C4-2B (cell line): ENCODE results near the gene RMI2.

Experiments used
- H3K27ac ChIP-seq: fragments of 450-650 bp; 2 replicates; pipeline ENCODE4 v1.5.1; 2017
- CTCF ChIP-seq: fragments of 450-650 bp; conservative IDR thresholded peaks from 2 replicates; pipeline ENCODE4 v1.5.1; 2017; ENCODE audit warnings: mild to moderate bottlenecking
- ZFX ChIP-seq: fragments of 450-650 bp; IDR thresholded peaks from 2 replicates; pipeline ENCODE4 v1.6.1; 2017

RMI2 gene

GRCh38 chr16:11354407-11354732 lies 9.1 kb downstream of the RMI2 start:
- no peak overlapping the region for H3K27ac ChIP-seq
- no peak for TF ChIP-seq ZFX
- no peak for TF ChIP-seq CTCF

DNA sequence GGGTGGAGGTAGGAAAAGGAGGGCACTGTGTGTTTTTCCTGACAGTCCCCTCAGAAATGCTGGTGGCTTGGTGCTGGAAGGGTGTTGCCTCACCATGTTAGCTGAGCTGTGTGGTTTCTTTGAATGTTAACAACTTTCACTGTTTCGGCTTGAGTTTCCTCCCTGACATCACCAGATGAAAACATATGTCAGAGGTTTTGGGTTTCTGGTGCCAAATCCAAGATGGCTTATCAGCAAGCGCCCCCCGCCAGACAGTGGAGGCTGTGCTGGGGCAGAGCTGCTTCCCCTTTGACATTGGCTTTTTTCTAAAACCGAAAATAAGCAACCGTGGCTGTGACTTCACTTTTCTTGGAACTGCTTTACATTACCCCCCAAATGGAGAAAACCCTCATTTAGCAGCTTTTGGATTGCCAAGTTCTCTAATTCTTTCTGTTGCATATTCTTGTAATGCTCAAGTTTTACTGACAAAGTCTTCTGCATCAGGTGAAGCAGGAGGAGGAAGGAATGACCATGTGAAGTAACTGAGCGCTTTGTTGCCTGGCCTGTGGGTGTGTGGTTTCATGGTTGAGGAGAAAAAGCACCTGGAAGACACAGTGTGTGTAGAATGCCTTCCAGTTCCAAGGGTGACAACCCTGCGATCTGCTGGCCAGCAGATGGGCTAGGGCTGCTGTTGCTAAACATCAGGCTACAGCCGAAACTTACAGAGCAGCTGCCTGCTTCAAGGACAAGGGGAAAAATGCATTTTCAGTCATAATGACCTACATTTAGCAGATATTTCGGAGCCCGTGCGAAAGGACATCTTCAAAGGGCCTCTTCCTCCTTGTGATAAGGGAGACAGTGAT lies 9.7 kb downstream of the RMI2 start:
- no peak overlapping the region for H3K27ac ChIP-seq
- no peak for TF ChIP-seq CTCF
- TF ChIP-seq ZFX = no peak

GRCh38 chr16:11355862-11356261 lies 10.6 kb downstream of the RMI2 start:
- no peak overlapping the region for H3K27ac ChIP-seq
- TF ChIP-seq CTCF (no peak), ZFX (no peak)

GRCh38 chr16:11356573-11357331 lies 11.5 kb downstream of the RMI2 start:
- no peak overlapping the region for H3K27ac ChIP-seq
- peak; percentile 70 for TF ChIP-seq CTCF
- TF ChIP-seq ZFX = no peak

- no peak for TF ChIP-seq CTCF
- no peak for TF ChIP-seq ZFX
- peak overlapping the region; percentile 0; the same call in 1 of the 2 replicates for H3K27ac ChIP-seq
Measured at GRCh38 chr16:11358531-11358930, 13.3 kb downstream of the RMI2 start.

GRCh38 chr16:11359370-11359769 lies 14.1 kb downstream of the RMI2 start:
- TF ChIP-seq ZFX (no peak), CTCF (no peak)
- H3K27ac ChIP-seq = no peak overlapping the region; the same call in 1 of the 2 replicates

DNA sequence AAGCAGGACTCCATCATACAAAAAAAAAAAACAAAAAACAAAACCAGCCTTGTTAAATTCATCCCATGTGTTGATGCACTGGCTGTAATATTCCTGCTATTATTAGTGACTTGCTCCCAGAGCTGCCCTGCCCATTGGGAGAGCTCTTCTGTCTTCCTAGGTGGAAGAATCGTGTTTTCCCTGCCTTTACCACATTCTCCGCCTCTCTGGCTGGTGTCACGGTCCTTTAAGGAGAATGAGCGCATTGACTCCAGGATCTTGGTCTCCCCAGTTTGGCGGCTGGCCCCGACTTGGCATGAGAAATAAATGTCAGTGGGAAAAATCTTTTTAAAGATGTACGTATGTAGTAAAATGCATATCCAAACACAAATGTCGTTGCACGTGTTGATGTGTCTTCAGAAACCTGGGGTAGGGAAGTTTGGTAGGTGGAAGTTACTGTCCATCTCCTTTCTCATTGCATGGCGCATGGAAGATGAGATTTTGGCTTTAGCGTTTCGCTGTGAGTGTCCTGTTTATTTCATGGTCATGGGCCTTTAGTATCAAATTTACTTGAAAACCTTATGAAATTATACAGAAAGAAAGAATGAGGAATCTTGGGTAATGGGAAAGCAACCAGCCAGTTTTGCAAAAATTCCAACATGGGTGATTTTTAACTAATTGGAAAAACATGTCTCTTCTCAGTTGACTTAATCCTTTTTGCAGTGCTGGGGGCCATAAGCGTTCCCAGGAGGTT lies 15.5 kb downstream of the RMI2 start:
- TF ChIP-seq ZFX (no peak), CTCF (no peak)
- H3K27ac ChIP-seq = no peak overlapping the region
